Dermis lymphatic vessel endothelial cell (primary cell): Measurements from ENCODE around the gene ACOD1. TPM values are rescaled to one million over a fixed set of nuclear protein-coding genes. Genes with fewer than 3 reads are reported as not detected.

Source experiments
- total RNA-seq: library from RNA; depleted of rRNA; stranded (reverse); fragments of >200 nt; gene quantifications from 2 replicates; pipeline ENCODE4 v1.2.1, GENCODE V29; 2014

Gene ACOD1
- not detected in 2 replicates for total RNA-seq

GRCh38 chr13:76948149-76948548 lies at the start of gene ACOD1:
TSS of gene ACOD1 (plus strand) at chr13:76948511. CDS start at chr13:76948559, 48 bp downstream.

GRCh38 chr13:76991796-76992547 lies 43.7 kb downstream of the ACOD1 start, which contains the start of gene CLN5:
TSS of gene CLN5 (plus strand) at chr13:76992081. CDS start at chr13:76992099, 18 bp downstream.

Other genes starting within 250 kb of the ACOD1 start
- 367 and 641 TPM in 2 replicates for gene KCTD12, start 62.1 kb upstream of the ACOD1 start, total RNA-seq
- 37.0 and 46.8 TPM in 2 replicates for gene CLN5, start 43.6 kb downstream of the ACOD1 start, total RNA-seq
- gene FBXL3, start 78.6 kb downstream of the ACOD1 start, total RNA-seq: 78.9 and 82.4 TPM in 2 replicates